Measurements from ENCODE around the gene GTF2E1.

GTF2E1 gene

GRCh38 chr3:120742198-120742848 is at the start of gene GTF2E1, which contains the start of gene RABL3:
TSS of gene GTF2E1 (plus strand) at chr3:120742744. CDS start at chr3:120750553, 7,809 bp downstream.
TSS of gene RABL3 (minus strand) at chr3:120742516. CDS start at chr3:120742507, 9 bp downstream.
- H3K4me1 ChIP-seq (ENCODE audit: control insufficient read depth, low read length) = peaks cover 26% of the 10 kb centered on the region
- no peaks in the 10 kb centered on the region for H4K20me1 ChIP-seq (ENCODE audit: control insufficient read depth, insufficient read depth, low read depth, low read length)
- peaks cover 69% of the 10 kb centered on the region for H3K79me2 ChIP-seq (ENCODE audit: control insufficient read depth, low read length)

DNA sequence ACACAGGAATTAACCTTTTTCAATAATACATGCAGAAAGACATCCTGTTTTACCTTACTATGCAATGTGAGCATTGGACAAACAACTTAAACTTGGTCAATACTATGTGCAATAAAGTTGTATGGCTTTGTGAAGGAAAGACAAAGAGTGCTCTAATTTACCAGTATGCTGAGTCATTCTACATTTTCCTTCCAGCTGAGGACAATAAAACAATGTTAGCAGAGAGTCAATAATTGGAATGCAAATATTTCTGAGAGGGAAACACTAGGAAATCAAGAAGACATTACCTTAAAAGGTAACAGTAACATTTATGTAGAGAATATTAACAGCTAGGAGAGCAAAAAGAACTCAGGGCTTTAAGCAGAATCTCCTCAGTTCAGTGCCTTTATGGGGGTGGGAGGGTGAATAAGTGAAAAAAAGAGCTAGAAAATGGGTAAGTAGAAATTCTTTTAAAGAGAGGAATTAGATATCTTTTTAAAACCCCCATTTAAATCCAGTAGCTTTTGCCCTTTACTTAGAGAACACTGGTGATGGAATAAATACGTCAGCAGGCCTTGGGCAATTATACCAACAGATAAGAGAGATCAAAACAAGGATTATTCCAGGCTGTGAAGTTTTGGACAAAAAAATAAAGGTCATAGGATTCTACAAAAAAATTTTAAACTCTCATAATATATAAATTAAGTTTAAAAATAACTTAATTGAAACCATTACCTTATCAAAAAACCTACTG is 48.9 kb upstream of the GTF2E1 start:
- H3K9me2 ChIP-seq (replicated peaks; ENCODE audit: control insufficient read depth, low read length) = no peaks in the 10 kb centered on the region
- TF ChIP-seq, protein P1, sequence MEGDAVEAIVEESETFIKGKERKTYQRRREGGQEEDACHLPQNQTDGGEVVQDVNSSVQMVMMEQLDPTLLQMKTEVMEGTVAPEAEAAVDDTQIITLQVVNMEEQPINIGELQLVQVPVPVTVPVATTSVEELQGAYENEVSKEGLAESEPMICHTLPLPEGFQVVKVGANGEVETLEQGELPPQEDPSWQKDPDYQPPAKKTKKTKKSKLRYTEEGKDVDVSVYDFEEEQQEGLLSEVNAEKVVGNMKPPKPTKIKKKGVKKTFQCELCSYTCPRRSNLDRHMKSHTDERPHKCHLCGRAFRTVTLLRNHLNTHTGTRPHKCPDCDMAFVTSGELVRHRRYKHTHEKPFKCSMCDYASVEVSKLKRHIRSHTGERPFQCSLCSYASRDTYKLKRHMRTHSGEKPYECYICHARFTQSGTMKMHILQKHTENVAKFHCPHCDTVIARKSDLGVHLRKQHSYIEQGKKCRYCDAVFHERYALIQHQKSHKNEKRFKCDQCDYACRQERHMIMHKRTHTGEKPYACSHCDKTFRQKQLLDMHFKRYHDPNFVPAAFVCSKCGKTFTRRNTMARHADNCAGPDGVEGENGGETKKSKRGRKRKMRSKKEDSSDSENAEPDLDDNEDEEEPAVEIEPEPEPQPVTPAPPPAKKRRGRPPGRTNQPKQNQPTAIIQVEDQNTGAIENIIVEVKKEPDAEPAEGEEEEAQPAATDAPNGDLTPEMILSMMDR (IDR thresholded peaks at IDR 0.05; ENCODE audit: low read depth, low read length, poor library complexity, severe bottlenecking) = no peak
- TF ChIP-seq EZH2phosphoT487 (IDR thresholded peaks at IDR 0.05; ENCODE audit: borderline replicate concordance, low read length) = no peak
- no peaks in the 10 kb centered on the region for H3K79me2 ChIP-seq (ENCODE audit: control insufficient read depth, low read length)
- no peaks in the 10 kb centered on the region for H3F3A ChIP-seq (ENCODE audit: control insufficient read depth, insufficient read depth)
- H3K4me3 ChIP-seq (ENCODE audit: low read length) = no peak overlapping the region
- no peaks in the 10 kb centered on the region for H3K27me3 ChIP-seq (ENCODE audit: control insufficient read depth, low read length)
- H3K9me3 ChIP-seq (ENCODE audit: control insufficient read depth, insufficient read depth, low read length) = no peaks in the 10 kb centered on the region
- no peak overlapping the region for H3K27ac ChIP-seq (ENCODE audit: low read depth, low read length)
- H3K4me2 ChIP-seq (ENCODE audit: low read length) = no peak overlapping the region
- H3K36me3 ChIP-seq (ENCODE audit: control insufficient read depth, low read length) = peaks cover 18% of the 10 kb centered on the region
- peaks cover 4% of the 10 kb centered on the region for H3K4me1 ChIP-seq (ENCODE audit: control insufficient read depth, low read length)
- H4K20me1 ChIP-seq (ENCODE audit: control insufficient read depth, insufficient read depth, low read depth, low read length) = no peaks in the 10 kb centered on the region

More at GRCh38 chr3:120742198-120742848, at the start of gene GTF2E1, which contains the start of gene RABL3:
- peak within 1 kb of the TSS; percentile 85 for H3K27ac ChIP-seq (ENCODE audit: low read depth, low read length)
- TF ChIP-seq, protein P1 (IDR thresholded peaks at IDR 0.05; ENCODE audit: low read depth, low read length, poor library complexity, severe bottlenecking) = no peak
- TF ChIP-seq EZH2phosphoT487 (IDR thresholded peaks at IDR 0.05; ENCODE audit: borderline replicate concordance, low read length) = no peak
- peaks cover 28% of the 10 kb centered on the region for H3K36me3 ChIP-seq (ENCODE audit: control insufficient read depth, low read length)
- H3K9me2 ChIP-seq (replicated peaks; ENCODE audit: control insufficient read depth, low read length) = no peaks in the 10 kb centered on the region
- H3K4me3 ChIP-seq (ENCODE audit: low read length) = peak within 1 kb of the TSS; percentile 98
- H3K4me2 ChIP-seq (ENCODE audit: low read length) = peak within 1 kb of the TSS; percentile 97
- peaks cover 5% of the 10 kb centered on the region; the same call in 1 of the 2 replicates for H3F3A ChIP-seq (ENCODE audit: control insufficient read depth, insufficient read depth)
- H3K9me3 ChIP-seq (ENCODE audit: control insufficient read depth, insufficient read depth, low read length) = no peaks in the 10 kb centered on the region
- no peaks in the 10 kb centered on the region for H3K27me3 ChIP-seq (ENCODE audit: control insufficient read depth, low read length)

DNA sequence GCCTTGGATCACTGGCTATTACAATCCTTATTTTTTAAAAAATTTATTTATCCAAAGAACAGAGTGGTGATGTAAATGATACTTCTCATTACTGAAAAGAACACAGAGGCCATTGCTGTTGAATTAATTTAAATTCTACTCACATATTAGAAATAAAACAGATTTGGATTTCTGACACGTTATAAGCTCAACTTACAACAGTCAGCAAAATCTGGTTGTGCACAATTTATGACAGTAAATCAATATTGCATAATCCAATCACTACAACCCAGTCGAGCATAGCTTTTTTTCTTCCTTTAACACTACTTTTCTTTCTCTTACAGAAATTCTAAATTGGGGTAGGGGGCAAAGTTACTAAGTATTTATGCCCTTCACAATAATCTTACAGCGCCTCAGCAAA is 43.2 kb upstream of the GTF2E1 start:
- H3K27ac ChIP-seq (ENCODE audit: low read depth, low read length) = no peak overlapping the region
- H3K4me3 ChIP-seq (ENCODE audit: low read length) = no peak overlapping the region
- no peaks in the 10 kb centered on the region for H3F3A ChIP-seq (ENCODE audit: control insufficient read depth, insufficient read depth)
- H3K79me2 ChIP-seq (ENCODE audit: control insufficient read depth, low read length) = no peaks in the 10 kb centered on the region
- H3K9me3 ChIP-seq (ENCODE audit: control insufficient read depth, insufficient read depth, low read length) = no peaks in the 10 kb centered on the region
- H3K27me3 ChIP-seq (ENCODE audit: control insufficient read depth, low read length) = no peaks in the 10 kb centered on the region
- H3K4me2 ChIP-seq (ENCODE audit: low read length) = no peak overlapping the region
- no peaks in the 10 kb centered on the region for H4K20me1 ChIP-seq (ENCODE audit: control insufficient read depth, insufficient read depth, low read depth, low read length)
- peaks cover 21% of the 10 kb centered on the region for H3K36me3 ChIP-seq (ENCODE audit: control insufficient read depth, low read length)
- no peaks in the 10 kb centered on the region for H3K9me2 ChIP-seq (replicated peaks; ENCODE audit: control insufficient read depth, low read length)
- TF ChIP-seq EZH2phosphoT487 (IDR thresholded peaks at IDR 0.05; ENCODE audit: borderline replicate concordance, low read length) = no peak
- TF ChIP-seq, protein P1 (IDR thresholded peaks at IDR 0.05; ENCODE audit: low read depth, low read length, poor library complexity, severe bottlenecking) = no peak
- H3K4me1 ChIP-seq (ENCODE audit: control insufficient read depth, low read length) = no peaks in the 10 kb centered on the region
